Astrocyte of the cerebellum (primary cell): ENCODE data around the gene OR2H1.
"Not testable (repeated sequence)": the region's sequence is repeated elsewhere in the genome, so short reads cannot be mapped to it uniquely, and the experiment has no call there.

Source experiments
- DNase-seq: peaks from one replicate; pipeline ENCODE4 v3.0.0-alpha.2; 2011; ENCODE audit warnings: low read depth
- H3K4me3 ChIP-seq: 2 replicates; pipeline ENCODE4 v1.5.1; 2011; ENCODE audit warnings: mild to moderate bottlenecking, low read depth, low read length, moderate library complexity
- CTCF ChIP-seq: IDR thresholded peaks from 2 replicates; pipeline ENCODE4 v1.5.1; 2012; ENCODE audit warnings: low read length, low read depth, moderate library complexity, mild to moderate bottlenecking; ENCODE audit errors: missing control alignments
- in situ Hi-C: cut with HindIII; loops from 2 replicates; pipeline ENCODE4 v1.10.0; 2017; ENCODE audit warnings: low sequenced_read_pairs

The OR2H1 gene

GRCh38 chr6:29426654-29427053 lies 30.3 kb upstream of the OR2H1 start:
- TF ChIP-seq CTCF = no peak
- DNase-seq = no peak
- H3K4me3 ChIP-seq = no peak overlapping the region
- in situ Hi-C loops = no loop called here

- in situ Hi-C loops, DNase-seq, H3K4me3 ChIP-seq: not testable (repeated sequence)
Observed at GRCh38 chr6:29436730-29437129, 20.2 kb upstream of the OR2H1 start.

GRCh38 chr6:29439006-29439405 lies 17.9 kb upstream of the OR2H1 start, which contains the start of gene OR10C1:
Gene OR10C1 (plus strand): TSS chr6:29439306. CDS start chr6:29440016, 710 bp downstream.
- in situ Hi-C loops = no loop called here
- TF ChIP-seq CTCF = no peak
- no peak within 1 kb of the TSS for H3K4me3 ChIP-seq
- no peak for DNase-seq

GRCh38 chr6:29442719-29443118 lies 14.2 kb upstream of the OR2H1 start:
- TF ChIP-seq CTCF = no peak
- H3K4me3 ChIP-seq = no peak overlapping the region
- in situ Hi-C loops = no loop called here
- no peak for DNase-seq

- H3K4me3 ChIP-seq, DNase-seq, in situ Hi-C loops: not testable (repeated sequence)
Observed at GRCh38 chr6:29444031-29444430, 12.9 kb upstream of the OR2H1 start.

- TF ChIP-seq CTCF = no peak
- no peak overlapping the region for H3K4me3 ChIP-seq
- no peak for DNase-seq
- in situ Hi-C loops = no loop called here
Observed at GRCh38 chr6:29447670-29448069, 9.3 kb upstream of the OR2H1 start.

- in situ Hi-C loops = no loop called here
- H3K4me3 ChIP-seq = no peak overlapping the region
- DNase-seq = no peak
- no peak for TF ChIP-seq CTCF
Observed at GRCh38 chr6:29451471-29452193, 5.3 kb upstream of the OR2H1 start.
